VCaP (cell line): Measurements from ENCODE around the gene FURIN.
"Not testable (repeated sequence)": the region's sequence is repeated elsewhere in the genome, so short reads cannot be mapped to it uniquely, and the experiment has no call there.

Source experiments
- H3K27ac ChIP-seq: fragments of 450-650 bp; 2 replicates; pipeline ENCODE4 v1.5.1; 2017
- CTCF ChIP-seq: fragments of 450-650 bp; conservative IDR thresholded peaks from 2 replicates; pipeline ENCODE4 v1.5.1; 2017; ENCODE audit warnings: mild to moderate bottlenecking, moderate library complexity

Gene FURIN

GRCh38 chr15:90868261-90868689 is at the start of gene FURIN:
TSS of gene FURIN (plus strand) at chr15:90868588. CDS start at chr15:90875741, 7,153 bp downstream.
- H3K27ac ChIP-seq: peak within 1 kb of the TSS; percentile 81
- no peak for TF ChIP-seq CTCF

GRCh38 chr15:90819390-90819789 is 49.0 kb upstream of the FURIN start:
- TF ChIP-seq CTCF: no peak
- no peak overlapping the region for H3K27ac ChIP-seq

GRCh38 chr15:90819850-90820249 is 48.5 kb upstream of the FURIN start:
- TF ChIP-seq CTCF: no peak
- H3K27ac ChIP-seq: no peak overlapping the region

GRCh38 chr15:90820481-90820880 is 47.9 kb upstream of the FURIN start:
- no peak for TF ChIP-seq CTCF
- no peak overlapping the region for H3K27ac ChIP-seq

GRCh38 chr15:90822204-90822955 is 46.0 kb upstream of the FURIN start:
- no peak overlapping the region for H3K27ac ChIP-seq
- TF ChIP-seq CTCF: no peak

- no peak overlapping the region for H3K27ac ChIP-seq
- no peak for TF ChIP-seq CTCF
Observed at GRCh38 chr15:90823455-90823974, 44.9 kb upstream of the FURIN start.

- not testable (repeated sequence) for H3K27ac ChIP-seq
Observed at GRCh38 chr15:90825115-90825899, 43.1 kb upstream of the FURIN start.

- H3K27ac ChIP-seq: not testable (repeated sequence)
Observed at GRCh38 chr15:90826206-90826885, 42.0 kb upstream of the FURIN start.
